ENCODE measurements around the gene ESPN. TPM values are rescaled to one million over a fixed set of nuclear protein-coding genes. Genes with fewer than 3 reads are reported as not detected.

Gene ESPN
- polyA plus RNA-seq, 1 experiment = not detected

- no peaks in the 10 kb centered on the region; the same call in 1 of the 2 replicates for H3K9me3 ChIP-seq (ENCODE audit: control insufficient read depth, insufficient read depth, low read length)
- CTCF ChIA-PET = interaction anchor here (0.9 to 2.4 kb wide), 3 partner anchors 11 to 114 kb away, joined by 3 to 19 read pairs (median 8); partner anchors contain the start of gene PLEKHG5
- H3K4me3 ChIP-seq (ENCODE audit: low read depth, low read length) = no peak overlapping the region
- DNase-seq (ENCODE audit: low read depth, low spot score) = no peak
- H3K27me3 ChIP-seq (ENCODE audit: control insufficient read depth, insufficient read depth, low read length) = no peaks in the 10 kb centered on the region
- POLR2A ChIA-PET = no interaction called here
- TF ChIP-seq, protein P1, sequence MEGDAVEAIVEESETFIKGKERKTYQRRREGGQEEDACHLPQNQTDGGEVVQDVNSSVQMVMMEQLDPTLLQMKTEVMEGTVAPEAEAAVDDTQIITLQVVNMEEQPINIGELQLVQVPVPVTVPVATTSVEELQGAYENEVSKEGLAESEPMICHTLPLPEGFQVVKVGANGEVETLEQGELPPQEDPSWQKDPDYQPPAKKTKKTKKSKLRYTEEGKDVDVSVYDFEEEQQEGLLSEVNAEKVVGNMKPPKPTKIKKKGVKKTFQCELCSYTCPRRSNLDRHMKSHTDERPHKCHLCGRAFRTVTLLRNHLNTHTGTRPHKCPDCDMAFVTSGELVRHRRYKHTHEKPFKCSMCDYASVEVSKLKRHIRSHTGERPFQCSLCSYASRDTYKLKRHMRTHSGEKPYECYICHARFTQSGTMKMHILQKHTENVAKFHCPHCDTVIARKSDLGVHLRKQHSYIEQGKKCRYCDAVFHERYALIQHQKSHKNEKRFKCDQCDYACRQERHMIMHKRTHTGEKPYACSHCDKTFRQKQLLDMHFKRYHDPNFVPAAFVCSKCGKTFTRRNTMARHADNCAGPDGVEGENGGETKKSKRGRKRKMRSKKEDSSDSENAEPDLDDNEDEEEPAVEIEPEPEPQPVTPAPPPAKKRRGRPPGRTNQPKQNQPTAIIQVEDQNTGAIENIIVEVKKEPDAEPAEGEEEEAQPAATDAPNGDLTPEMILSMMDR (IDR thresholded peaks at IDR 0.05; ENCODE audit: low read depth, low read length) = no peak
- no peak overlapping the region for H3K27ac ChIP-seq (ENCODE audit: low read depth, low read length)
Observed at GRCh38 chr1:6476483-6476882, 51.9 kb downstream of the ESPN start.

- TF ChIP-seq, protein P1 (IDR thresholded peaks at IDR 0.05; ENCODE audit: low read depth, low read length) = no peak
- H3K4me3 ChIP-seq (ENCODE audit: low read depth, low read length) = no peak overlapping the region
- CTCF ChIA-PET = interaction anchor here (0.8 to 2.4 kb wide), 3 partner anchors 10 to 115 kb away, joined by 3 to 19 read pairs (median 8); partner anchors contain the start of gene PLEKHG5
- H3K9me3 ChIP-seq (ENCODE audit: control insufficient read depth, insufficient read depth, low read length) = no peaks in the 10 kb centered on the region; the same call in 1 of the 2 replicates
- DNase-seq (ENCODE audit: low read depth, low spot score) = no peak
- H3K27ac ChIP-seq (ENCODE audit: low read depth, low read length) = no peak overlapping the region
- POLR2A ChIA-PET = interaction anchor here (0.6 kb wide), 1 partner anchor 17 kb away, joined by 9 read pairs; no protein-coding TSS in a partner anchor
- H3K27me3 ChIP-seq (ENCODE audit: control insufficient read depth, insufficient read depth, low read length) = no peaks in the 10 kb centered on the region
Observed at GRCh38 chr1:6477039-6477820, 52.7 kb downstream of the ESPN start.

- Histone ChIP-seq H3K27ac (ENCODE audit: low read depth, low read length) (no peak overlapping the region), H3K4me3 (ENCODE audit: low read depth, low read length) (no peak overlapping the region), H3K9me3 (ENCODE audit: control insufficient read depth, insufficient read depth, low read length) (no peaks in the 10 kb centered on the region), H3K27me3 (ENCODE audit: control insufficient read depth, insufficient read depth, low read length) (no peaks in the 10 kb centered on the region)
- ChIA-PET CTCF (interaction anchor here (0.7 to 2.2 kb wide), 3 partner anchors 8 to 46 kb away, joined by 4 to 8 read pairs (median 7); no protein-coding TSS in a partner anchor), POLR2A (no interaction called here)
- TF ChIP-seq, protein P1 (IDR thresholded peaks at IDR 0.05; ENCODE audit: low read depth, low read length) = no peak
- DNase-seq (ENCODE audit: low read depth, low spot score) = no peak
Observed at GRCh38 chr1:6481820-6482219, 57.2 kb downstream of the ESPN start.

DNA sequence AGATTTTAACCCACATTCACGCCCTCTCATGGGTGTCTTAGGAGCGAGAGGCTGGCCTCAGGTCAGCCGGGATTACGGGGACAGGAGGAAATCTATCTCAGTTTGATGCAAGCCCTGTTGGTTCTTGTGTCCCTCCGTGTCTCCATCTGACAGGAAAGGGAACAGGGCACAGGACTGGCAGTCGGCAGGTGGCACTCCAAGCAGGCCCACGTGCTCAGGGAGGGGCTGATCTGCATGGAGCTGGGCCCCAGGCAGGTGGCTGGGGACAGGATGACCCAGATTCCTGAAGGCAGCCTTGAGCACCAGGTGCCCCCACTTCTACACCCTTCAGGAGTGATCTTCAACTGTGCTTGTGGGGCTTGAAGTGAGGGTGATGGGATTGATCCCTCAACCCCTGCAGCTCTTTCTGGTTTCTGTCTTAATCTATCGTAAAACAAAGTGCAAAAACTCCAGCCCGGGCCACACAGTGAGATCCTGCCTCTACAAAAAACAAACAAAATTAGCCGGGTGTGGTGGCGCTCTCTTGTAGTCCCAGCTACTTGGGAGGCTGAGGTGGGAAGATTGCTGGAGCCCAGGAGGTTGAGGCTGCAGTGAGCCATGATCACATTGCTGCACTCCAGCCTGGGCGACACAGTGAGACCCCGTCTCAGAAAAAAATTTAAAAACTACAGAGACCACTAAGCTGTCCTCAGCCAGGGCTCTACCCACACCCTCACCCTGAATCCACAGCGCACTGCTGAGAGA, 58.6 kb downstream of the ESPN start:
- TF ChIP-seq, protein P1 (IDR thresholded peaks at IDR 0.05; ENCODE audit: low read depth, low read length) = no peak
- no peak overlapping the region for H3K4me3 ChIP-seq (ENCODE audit: low read depth, low read length)
- DNase-seq (ENCODE audit: low read depth, low spot score) = no peak
- POLR2A ChIA-PET = interaction anchor here (0.6 kb wide), 2 partner anchors 19 to 25 kb away, joined by 4 read pairs; no protein-coding TSS in a partner anchor
- H3K9me3 ChIP-seq (ENCODE audit: control insufficient read depth, insufficient read depth, low read length) = no peaks in the 10 kb centered on the region
- CTCF ChIA-PET = no interaction called here
- no peaks in the 10 kb centered on the region for H3K27me3 ChIP-seq (ENCODE audit: control insufficient read depth, insufficient read depth, low read length)
- H3K27ac ChIP-seq (ENCODE audit: low read depth, low read length) = no peak overlapping the region

GRCh38 chr1:6483761-6484117, 59.2 kb downstream of the ESPN start:
- CTCF ChIA-PET = no interaction called here

More at GRCh38 chr1:6483761-6484117, 59.2 kb downstream of the ESPN start:
- TF ChIP-seq, protein P1 (IDR thresholded peaks at IDR 0.05; ENCODE audit: low read depth, low read length) = no peak
- Histone ChIP-seq H3K9me3 (ENCODE audit: control insufficient read depth, insufficient read depth, low read length) (no peaks in the 10 kb centered on the region), H3K27me3 (ENCODE audit: control insufficient read depth, insufficient read depth, low read length) (no peaks in the 10 kb centered on the region), H3K4me3 (ENCODE audit: low read depth, low read length) (no peak overlapping the region), H3K27ac (ENCODE audit: low read depth, low read length) (no peak overlapping the region)
- POLR2A ChIA-PET = no interaction called here
- DNase-seq (ENCODE audit: low read depth, low spot score) = no peak

Data from AG04450 (cell line).